IPS DF 19.7 (cell line): ENCODE data around the gene C1QTNF9.
"Not testable (repeated sequence)": the region's sequence is repeated elsewhere in the genome, so short reads cannot be mapped to it uniquely, and the experiment has no call there.

ENCODE experiments used
- DNase-seq: peaks from one replicate; pipeline ENCODE4 v3.0.0-alpha.2; 2013; ENCODE audit warnings: low read depth, low spot score

C1QTNF9 gene, protein sequence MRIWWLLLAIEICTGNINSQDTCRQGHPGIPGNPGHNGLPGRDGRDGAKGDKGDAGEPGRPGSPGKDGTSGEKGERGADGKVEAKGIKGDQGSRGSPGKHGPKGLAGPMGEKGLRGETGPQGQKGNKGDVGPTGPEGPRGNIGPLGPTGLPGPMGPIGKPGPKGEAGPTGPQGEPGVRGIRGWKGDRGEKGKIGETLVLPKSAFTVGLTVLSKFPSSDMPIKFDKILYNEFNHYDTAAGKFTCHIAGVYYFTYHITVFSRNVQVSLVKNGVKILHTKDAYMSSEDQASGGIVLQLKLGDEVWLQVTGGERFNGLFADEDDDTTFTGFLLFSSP

DNA sequence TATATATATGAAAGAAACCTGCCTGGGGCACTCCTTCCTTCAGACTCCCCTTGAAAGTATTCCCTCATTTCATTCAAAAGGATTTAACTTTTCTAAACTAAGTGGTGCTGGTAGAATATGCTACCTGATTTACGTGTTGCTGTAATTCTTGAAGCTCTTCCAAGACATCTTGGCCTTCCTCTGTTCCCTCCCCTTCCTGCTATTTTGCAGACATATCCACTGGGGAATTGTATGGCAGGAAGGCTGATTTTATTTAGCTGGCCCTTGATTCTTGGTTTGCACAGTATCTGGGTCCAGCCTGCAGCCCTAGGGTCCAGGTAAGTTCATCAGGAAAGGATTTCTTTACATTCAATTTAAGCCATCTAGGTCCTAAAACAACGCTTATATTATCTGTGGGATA, at the start of gene C1QTNF9:
C1QTNF9 (plus strand) TSS at position 281 of the 400 bp plus-strand sequence. CDS start 6,424 bp downstream, outside the sequence.
- not testable (repeated sequence) for DNase-seq

DNA sequence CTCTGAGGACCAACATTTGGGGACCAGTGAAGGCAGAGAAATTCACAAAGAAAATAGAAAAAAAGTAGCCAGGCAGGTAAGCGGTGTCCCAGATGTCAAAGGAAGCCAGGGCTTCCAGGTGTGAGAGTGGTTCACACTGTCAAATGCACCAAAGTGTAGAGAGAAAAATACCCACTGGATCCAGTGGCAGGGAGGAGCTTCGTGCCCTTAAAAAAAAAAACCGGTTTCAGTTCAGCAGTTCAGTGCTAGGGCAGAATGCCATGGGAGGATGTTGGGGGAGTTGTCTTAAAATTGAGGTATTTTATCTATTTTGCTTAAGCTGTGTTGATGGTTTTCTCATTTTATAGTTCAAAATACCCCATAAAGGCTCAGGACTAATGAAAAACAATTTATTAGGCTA, 47.8 kb upstream of the C1QTNF9 start:
- DNase-seq, result no peak

DNA sequence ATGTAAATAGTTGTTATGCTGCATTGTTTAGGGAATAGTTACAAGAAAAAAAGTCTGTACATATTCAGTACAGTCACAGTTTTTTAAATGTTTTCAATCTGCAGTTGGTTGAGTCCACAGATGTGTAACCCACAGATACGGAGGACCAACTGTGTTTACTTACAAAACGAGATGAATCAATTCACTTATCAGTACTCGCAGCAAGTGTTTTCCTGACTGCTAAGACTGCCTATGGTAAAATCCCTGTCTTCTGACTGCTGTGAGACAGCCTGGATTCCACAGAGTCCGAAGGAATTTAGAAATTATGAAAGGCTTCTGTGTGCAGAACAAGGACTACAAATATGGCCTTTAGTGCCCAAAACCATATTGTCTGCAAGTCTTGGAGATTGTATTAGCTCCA, 45.7 kb upstream of the C1QTNF9 start:
- DNase-seq, result no peak

DNA sequence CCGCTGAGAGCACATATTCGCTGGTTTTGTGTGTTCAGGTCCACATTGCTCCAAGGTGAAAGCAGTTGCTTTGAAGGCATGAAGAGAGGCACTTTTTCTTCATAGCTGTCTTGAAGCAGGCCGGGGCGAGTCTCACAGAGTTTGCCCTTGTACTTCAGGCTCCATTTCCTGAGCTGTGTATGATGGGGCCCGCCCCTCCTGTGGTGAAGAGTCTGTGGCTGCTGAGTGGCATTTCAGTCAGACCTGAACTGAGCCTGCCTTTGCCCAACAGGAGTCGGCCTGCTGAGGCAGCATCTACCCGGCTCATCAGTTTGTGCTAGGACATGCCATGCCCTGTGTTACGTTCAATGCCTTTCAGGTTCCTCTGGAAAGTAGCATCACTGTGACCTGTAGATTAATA, 44.4 kb upstream of the C1QTNF9 start:
- no peak for DNase-seq

DNA sequence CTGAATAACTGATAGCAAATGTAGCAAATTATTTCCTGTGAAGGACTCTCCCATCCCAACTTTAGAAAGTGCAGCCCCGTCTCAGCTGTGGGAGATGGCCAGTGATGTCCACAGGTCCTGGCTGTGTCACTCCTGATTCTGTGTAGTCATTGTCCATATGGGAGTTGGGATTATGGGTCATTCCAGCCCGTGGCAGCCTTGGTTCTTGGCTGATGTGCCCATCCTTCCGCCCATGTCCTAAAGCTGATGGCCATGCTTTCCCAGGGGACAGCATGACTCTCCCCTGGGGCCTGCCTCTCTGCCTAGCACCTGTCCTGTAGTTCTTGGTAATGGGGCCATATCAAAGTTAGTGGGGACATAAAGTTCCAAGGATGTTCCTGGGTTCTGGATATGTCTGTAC, 43.9 kb upstream of the C1QTNF9 start:
- no peak for DNase-seq

DNA sequence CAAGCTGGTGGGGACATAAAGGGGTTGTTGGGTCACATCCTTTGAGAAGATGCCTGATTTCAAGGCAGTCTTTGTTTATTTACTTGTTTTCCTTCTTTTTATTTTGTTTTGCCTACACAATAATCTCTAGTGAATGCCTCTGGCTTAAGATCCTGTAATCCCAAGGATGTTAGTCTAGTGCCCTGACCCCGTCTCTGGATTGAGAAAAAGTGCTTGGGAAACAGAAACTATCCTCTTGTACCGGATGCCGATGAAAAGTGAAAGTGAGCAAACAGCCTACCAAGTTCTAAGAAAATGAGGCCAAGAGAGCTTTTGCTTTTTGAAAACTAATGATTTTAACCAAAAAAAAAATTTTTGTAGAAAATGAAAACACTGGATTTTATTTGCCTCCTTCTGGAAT, 42.1 kb upstream of the C1QTNF9 start:
- no peak for DNase-seq

DNA sequence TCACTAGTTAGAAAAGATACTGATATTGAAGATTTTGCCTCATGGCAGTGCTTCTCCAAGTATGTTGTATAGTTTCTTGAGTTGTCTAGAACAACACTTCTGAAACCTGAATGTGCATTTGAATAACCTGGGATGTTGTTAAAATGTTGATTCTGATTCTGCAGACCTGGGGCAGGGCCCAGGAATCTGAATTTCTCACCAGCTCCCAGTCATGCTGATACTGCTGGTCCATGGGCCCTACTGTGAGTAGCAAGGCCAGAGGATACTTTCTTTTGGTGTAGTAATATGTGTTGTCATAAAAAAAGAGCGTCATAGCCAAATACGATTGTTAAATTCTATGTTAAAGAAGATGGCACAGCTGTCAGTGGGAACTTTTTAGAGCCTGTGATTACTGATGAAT, 41.6 kb upstream of the C1QTNF9 start:
- DNase-seq, result no peak

DNA sequence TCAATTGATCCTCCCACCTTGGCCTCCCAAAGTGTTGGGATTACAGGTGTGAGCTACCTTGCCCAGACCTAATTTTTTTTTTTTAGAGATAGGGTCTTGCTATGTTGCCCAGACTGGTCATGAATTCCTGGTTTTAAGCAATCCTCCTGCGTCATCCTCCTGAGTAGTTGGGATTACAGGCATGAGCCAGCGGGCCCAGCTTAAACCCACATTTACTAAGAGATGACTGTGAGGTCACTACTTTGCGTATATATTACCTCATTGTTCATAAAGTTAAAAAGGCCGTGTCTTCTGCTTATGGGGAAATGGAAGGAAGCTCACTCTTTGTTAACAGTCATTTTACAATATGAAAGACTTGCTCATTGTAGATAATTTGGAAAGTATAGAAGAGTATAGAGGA, 39.6 kb upstream of the C1QTNF9 start:
- DNase-seq, result no peak

DNA sequence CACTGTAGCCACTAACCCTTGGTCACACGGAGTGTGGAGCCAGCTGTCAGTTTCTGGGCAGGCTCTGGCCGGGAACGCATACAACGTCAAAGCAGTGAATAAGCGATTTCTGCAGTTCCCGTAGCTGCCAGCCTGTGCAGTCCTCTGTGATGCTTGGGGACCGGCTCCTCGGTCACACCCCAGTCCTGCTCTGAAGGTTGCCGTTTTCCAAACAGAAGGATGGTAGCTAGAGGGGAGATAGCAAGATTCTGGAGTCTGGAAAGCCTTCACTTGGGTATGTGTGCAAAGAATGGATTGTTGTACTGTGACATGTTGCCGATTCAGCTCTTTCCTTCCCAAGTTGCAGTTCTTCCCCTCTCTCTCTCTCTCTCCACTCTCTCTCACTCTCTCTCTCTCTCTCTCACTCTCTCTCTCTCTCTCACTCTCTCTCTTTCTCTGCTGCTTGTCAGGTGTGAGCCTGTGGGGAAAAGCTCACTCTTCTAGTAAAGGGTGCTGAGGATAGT, 38.7 kb upstream of the C1QTNF9 start:
- DNase-seq, result no peak

DNA sequence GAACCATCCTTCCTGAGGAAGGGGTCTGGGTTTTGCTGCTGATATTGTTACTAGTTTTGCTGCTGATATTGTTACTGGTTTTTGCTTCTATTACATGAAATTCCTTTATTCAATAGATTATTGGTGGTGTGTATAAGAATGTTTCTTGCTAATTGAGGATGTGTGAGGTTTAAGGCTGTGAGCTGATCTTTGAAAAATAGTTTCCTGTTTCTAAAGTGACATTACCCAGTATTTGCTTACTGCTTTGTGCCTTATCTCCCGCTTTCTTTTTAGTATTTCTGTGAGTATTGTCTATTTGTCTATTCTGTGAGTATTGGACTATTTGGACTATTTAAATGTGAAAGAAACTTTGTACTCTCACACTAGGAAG, 38.2 kb upstream of the C1QTNF9 start:
- no peak for DNase-seq

DNA sequence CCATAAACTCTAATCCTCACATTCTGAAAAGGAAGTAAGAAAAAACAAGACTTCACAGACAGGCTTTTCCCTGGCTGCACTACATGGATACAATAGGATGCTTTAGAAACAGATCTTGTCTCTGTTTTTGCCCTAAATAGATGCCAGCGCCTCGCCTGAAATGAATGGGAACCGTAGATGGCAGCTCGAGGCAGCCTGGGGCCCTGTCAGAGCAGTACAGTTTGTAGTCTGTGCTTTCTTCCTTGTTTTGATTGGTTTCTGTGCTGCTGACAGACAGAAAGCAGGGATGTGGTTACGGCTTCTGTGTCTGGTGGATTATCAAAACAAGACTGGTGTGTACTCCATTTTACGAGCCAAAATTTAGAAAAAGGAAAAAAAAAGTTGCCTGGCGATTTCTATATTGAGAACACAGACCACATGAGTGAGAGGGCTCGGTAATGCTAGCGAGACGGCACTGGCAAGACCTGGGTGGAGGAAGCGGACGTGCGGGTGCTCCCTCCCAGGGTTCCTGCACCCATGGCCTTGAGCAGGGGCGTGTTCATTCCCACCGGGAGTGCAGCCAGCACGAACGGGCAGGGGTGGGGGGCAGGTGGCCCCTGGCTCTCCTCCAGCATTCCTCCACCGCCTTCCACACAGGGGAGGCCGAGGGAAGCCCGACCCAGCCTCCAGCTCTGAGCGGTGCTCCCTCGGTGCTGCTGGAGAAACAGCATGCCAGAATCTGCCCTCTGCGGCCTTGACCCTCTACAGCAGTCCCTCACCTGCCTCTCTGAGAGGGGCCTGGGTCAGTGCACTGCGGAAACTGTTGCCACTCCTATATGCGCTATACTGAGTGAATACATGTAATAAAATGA, 37.6 kb upstream of the C1QTNF9 start:
- DNase-seq, result no peak

DNA sequence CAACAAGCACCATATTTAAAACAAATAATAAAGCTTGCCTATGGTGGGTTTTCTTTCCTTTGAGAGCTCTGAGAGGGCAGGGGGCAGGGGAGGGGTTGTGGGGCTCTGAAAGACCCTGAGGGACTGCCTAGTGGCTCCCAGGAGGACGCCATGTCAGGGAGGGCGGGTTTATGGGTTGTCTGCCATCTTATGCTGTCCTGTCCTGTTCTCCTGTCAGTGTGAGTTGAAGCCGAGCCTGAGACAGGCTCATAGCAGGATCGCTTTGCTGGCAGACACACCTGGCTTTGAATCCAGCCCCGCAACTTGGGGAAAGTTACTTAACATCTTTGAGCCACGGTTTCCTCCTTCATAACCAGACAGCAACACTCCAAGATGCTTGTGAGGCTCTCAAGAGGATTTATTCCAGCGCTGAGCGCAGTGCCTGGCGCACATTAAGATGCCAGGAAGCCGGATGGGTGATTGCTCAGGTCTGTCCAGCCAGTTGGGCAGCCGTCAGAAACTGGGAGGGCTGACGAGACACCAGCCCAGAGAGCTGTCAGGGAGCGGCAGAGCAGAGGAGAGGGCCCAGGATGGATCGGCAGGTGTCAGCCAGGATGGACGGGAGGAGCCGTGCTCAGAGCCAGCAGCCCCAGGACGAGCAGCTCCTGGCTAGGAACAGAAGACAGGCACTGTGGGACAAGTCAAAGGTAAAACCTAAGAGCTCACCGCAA, 36.8 kb upstream of the C1QTNF9 start:
- no peak for DNase-seq

DNA sequence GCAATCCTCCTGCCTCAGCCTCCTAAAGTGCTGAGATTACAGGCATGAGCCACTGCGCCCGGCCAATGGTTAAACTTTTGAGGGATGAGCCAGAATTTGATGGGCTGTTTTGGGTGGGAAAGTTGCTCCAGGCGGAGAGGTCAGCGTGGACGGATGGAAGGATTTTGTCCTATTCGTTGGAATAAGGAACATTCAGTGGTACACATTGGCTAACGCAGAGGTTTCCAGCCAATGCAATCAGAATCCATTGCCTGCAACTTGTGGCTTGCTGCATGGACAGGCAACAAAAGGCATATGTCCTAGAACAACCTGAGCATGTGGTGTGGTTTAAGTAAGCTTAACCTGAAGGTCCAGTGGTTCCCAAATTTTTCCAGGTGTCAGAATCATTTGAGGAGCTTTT, 35.5 kb upstream of the C1QTNF9 start:
- no peak for DNase-seq

DNA sequence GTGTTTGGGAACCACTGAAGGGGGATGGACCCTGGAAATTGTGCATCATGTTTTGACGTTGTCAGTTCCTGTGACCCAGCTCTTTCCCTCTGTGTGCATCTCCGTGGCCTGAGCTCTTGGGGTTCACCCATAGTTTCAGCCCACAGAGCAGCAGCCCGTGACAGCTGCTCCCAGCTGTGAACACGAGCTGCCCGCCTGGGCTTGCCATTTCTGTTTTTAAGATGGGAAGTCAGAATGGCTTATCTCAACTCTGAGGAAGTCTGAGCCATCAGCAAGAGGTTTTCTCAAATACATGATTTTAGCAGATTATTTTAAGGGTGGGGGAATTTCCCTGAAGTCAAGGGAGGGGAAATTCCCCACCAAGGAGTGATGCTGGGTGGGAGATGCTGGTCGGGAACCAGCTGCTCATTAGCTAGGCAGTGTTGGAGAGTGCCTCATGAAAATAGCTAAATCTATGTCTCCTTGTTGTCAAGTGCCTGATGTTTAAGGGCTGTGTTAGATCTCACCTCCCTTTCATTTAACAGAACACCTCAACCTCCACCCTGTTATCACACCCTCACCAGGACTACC, 34.8 kb upstream of the C1QTNF9 start:
- no peak for DNase-seq

DNA sequence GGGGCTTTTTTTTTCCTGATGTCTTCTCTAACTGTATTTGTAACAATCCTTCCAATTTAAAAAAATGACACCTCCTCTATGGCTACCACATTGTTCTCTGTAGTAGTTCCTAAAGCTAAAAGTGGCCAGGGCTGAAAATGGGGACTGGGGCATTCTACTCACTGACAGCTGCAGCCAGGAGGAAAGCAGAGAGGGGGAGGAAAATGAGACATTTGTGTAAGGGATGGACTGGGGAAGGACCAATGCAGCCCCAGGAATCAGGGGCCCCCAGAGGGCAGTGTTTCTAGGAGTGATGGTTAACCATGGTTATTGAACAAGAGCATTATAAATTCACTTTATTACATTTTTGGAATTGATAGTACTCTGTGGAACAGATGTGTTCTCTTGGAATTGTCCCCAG, 34.3 kb upstream of the C1QTNF9 start:
- DNase-seq, result no peak

DNA sequence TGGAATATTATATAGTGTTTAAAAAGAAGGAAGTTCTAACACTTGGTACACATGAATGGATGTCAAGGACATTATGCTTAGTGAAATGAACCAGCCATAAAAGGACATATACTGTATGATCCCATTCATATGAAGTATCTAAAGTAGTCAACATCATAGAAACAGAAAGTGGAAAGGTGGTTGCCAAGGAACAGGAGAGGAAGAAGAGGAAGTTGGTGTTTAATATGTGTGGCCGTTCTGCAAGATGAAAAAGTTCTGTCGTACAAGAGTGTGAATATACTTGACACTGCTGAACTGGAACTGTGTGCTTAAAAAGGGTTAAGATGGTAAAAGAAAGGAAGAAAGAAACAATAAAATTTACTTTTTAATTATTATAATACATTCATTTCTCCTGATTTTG, 33.1 kb upstream of the C1QTNF9 start:
- no peak for DNase-seq

DNA sequence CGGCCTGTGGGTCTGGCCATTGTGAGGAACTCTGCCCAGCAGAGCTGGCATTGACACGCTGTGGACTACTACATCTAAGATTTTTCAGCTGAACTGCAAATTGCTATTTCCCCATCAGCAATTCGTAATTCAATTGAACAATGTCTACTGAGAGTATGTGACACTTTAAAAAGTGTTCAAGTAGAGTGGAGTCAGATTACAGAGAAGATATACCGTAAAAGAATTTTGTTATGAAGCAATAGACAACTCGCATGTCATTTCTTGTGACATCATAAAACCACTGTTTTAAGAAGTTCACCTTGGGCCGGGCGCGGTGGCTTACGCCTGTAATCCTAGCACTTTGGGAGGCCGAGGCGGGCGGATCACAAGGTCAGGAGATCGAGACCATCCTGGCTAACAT, 32.5 kb upstream of the C1QTNF9 start:
- no peak for DNase-seq

DNA sequence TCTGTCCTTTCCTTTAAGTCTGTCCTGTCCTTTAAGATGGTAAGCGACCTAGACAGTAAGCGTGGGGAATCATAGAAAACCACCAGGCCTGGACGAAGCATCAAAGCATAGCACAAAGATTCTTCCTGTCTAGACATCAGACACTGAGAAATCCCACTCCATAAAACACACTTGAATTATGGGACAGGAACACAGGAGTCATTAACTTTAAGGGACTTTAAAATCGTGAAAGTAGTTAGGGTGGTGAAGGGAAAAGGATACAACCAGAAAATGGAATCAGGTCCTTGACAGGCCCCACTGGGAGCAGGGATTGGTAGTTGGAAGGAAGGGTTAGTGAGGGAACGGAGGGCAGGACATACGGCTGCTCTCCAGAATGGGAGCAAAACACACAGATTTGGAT, 31.6 kb upstream of the C1QTNF9 start:
- DNase-seq, result no peak

DNA sequence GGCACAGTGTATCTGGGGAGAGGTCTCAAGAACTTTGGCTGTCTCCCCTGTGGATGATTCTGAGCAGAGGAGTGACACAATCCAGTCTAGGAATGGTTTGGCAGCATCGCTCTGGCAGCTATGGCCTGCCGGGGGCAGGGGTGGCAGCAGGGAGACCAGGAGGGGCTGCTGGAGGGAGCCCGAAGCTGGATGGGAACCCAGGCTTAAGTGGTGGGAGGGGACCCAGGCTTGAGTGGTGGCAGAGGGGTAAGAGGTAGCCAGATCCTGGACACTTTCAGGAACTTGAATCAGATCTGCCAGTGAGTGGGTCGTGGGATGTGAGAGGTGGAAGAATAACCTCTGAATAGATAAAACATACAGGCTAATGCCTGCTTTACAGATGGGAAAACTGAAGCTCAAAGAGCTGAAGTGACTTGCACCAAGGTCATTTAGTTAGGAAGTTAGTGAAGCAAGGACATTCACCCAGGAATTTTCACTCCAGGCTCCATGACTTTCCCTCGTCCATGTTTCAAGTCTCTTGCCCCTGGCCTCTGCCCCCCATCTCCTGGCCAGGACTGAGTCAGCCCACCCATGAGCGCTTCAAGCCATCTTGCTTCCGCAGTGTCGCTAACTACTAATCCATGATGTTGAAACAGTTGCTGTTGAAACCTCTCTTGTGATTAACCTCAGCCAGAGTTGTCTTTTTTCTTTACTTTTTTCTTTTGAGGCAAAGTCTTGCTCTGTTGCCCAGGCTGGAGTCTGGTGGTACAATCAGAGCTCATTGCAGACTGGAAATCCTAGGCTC, 29.9 kb upstream of the C1QTNF9 start:
- DNase-seq, result no peak

DNA sequence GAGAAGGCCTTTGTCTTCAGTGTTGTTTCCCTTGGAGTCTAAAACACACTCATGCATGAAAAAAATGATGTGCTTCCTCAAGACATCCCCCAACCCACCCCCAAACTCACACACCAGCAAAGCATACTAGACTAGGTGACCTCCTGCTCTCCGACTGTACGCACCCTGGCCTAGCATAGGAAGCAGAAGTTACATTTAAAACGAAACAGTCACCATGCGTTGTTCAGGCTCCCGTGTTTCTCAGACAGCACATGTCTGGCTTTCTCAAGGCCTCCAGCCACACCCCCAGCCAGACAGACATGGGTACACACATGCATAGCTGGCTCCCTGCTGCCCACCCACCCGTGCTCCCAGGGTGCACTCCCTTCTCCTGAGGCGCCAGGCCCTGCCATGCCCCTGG, 28.7 kb upstream of the C1QTNF9 start:
- no peak for DNase-seq
